Kidney (tissue), 14 donors: ENCODE measurements around the gene RGS1. TPM values are rescaled to one million over a fixed set of nuclear protein-coding genes. Genes with fewer than 3 reads are reported as not detected.

ENCODE experiments used
- DNase-seq, 5 donors: peaks; one replicate each; pipeline ENCODE4 v3.0.0-alpha.2; 2013 to 2020
- FAIRE-seq: peaks from 2 replicates; lab custom pipeline; 2012; peaks lifted over from hg19 to GRCh38; lab: Jason Lieb, UNC
- H3K27ac ChIP-seq, 2 donors: one replicate each; pipeline ENCODE4 v1.7.0; 2013; ENCODE audit warnings: low read depth in 2 of 2, low read length in 2 of 2, inconsistent platforms in 1 of 2
- H3K27me3 ChIP-seq: one replicate; pipeline ENCODE4 v1.7.1; 2013; ENCODE audit warnings: low read length, inconsistent platforms; ENCODE audit not compliant: control insufficient read depth, insufficient read depth
- H3K36me3 ChIP-seq, 3 donors: one replicate each; pipeline versions ENCODE4 v1.7.0 to v1.7.1; 2013; ENCODE audit warnings: low read length in 3 of 3, control low read depth in 1 of 3, inconsistent platforms in 1 of 3; ENCODE audit not compliant: insufficient read depth in 3 of 3, control insufficient read depth in 2 of 3
- H3K4me1 ChIP-seq, 3 donors: one replicate each; pipeline versions ENCODE4 v1.7.0 to v1.7.1; 2013; ENCODE audit warnings: low read length in 3 of 3, inconsistent platforms in 1 of 3, low read depth in 1 of 3; ENCODE audit not compliant: control insufficient read depth in 2 of 3, insufficient read depth in 2 of 3
- H3K4me3 ChIP-seq, 3 donors: one replicate each; pipeline versions ENCODE4 v1.7.0 to v1.8.1; 2013; ENCODE audit warnings: low read length in 3 of 3, control low read depth in 1 of 3, inconsistent platforms in 1 of 3
- H3K9ac ChIP-seq, 3 donors: one replicate each; pipeline versions ENCODE4 v1.7.0 to v1.7.1; 2013; ENCODE audit warnings: low read length in 3 of 3, control low read depth in 1 of 3, inconsistent platforms in 1 of 3
- H3K9me3 ChIP-seq, 3 donors: one replicate each; pipeline versions ENCODE4 v1.7.0 to v1.7.1; 2013; ENCODE audit warnings: low read length in 3 of 3, control low read depth in 1 of 3, inconsistent platforms in 1 of 3; ENCODE audit not compliant: control insufficient read depth in 2 of 3, insufficient read depth in 1 of 3
- intact Hi-C: fragments of 100-400 bp; cut with DNase I; formaldehyde crosslinking; loops from one replicate; pipeline ENCODE4 v1.11.1; 2022
- polyA plus RNA-seq: library from polyadenylated mRNA; stranded (reverse); fragments of 350-450 nt; fragmentation: Illumina TruSeq; extraction: RNeasy Lipid Tissue Mini Kit (QIAGEN cat#74804); gene quantifications from one replicate; pipeline ENCODE4 v1.2.3, GENCODE V29; 2014; ENCODE audit warnings: low read depth, low replicate concordance; ENCODE audit not compliant: insufficient read depth
- total RNA-seq: library from RNA; stranded (reverse); fragmentation: NEBNext Ultra II Directional; extraction: Animal tissue kit (Norgen Biotek cat#: 25700); gene quantifications from one replicate; pipeline ENCODE4 v1.2.1, GENCODE V29; 2021
- TF ChIP-seq, protein P1 (sequence below): IDR thresholded peaks from 3 replicates; pipeline ENCODE4 v1.5.1; 2012; ENCODE audit warnings: mild to moderate bottlenecking, moderate library complexity, borderline replicate concordance; ENCODE audit not compliant: insufficient read depth; ENCODE audit errors: extremely low read depth
- donor health status: control.
- donor health status: control.
- donor health status: control.
- donor health status: control.
- donor health status: control.
- donor health status: DM: yes; HTN: yes; CAD: no.
- donor health status: Normal renal cell carcinoma (clear cell type).

RGS1 gene
- total and polyA plus RNA-seq, 2 donors from 2014 or later = 5.0 to 50.2 TPM

DNA sequence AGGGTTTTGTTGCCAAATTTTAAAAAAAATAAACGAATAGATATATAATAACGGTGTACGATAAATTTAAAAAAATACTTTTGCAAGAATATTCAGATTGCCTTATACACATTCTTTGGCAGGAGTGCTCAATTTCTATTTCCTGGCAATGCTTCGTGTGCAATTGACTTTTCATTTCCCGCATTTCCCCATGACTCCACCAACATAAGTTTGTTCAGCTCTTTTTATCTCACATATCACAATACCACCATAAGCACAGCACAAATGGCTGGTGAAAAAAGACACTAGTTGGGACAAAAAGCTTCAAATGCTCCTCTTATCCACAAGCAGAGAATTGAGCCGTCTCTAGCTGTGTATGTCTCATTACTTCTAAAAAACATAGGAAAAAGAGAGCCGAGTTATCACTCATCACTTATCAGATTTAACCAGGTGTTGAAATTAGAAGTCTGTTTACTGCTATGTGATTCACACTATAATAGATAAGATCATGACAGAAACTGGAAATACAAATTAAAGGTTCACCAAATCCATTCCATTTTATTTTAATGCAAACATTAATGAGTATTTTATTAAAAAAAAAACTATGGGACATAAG, 28.9 kb upstream of the RGS1 start:
- intact Hi-C loops = no loop called here
- no peak overlapping the region for H3K9ac ChIP-seq
- H3K27ac ChIP-seq = no peak overlapping the region
- H3K9me3 ChIP-seq = no peaks in the 10 kb centered on the region
- DNase-seq = no peak
- TF ChIP-seq, protein P1, sequence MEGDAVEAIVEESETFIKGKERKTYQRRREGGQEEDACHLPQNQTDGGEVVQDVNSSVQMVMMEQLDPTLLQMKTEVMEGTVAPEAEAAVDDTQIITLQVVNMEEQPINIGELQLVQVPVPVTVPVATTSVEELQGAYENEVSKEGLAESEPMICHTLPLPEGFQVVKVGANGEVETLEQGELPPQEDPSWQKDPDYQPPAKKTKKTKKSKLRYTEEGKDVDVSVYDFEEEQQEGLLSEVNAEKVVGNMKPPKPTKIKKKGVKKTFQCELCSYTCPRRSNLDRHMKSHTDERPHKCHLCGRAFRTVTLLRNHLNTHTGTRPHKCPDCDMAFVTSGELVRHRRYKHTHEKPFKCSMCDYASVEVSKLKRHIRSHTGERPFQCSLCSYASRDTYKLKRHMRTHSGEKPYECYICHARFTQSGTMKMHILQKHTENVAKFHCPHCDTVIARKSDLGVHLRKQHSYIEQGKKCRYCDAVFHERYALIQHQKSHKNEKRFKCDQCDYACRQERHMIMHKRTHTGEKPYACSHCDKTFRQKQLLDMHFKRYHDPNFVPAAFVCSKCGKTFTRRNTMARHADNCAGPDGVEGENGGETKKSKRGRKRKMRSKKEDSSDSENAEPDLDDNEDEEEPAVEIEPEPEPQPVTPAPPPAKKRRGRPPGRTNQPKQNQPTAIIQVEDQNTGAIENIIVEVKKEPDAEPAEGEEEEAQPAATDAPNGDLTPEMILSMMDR = no peak
- H3K4me3 ChIP-seq = no peak overlapping the region
- H3K27me3 ChIP-seq = no peaks in the 10 kb centered on the region
- no peaks in the 10 kb centered on the region for H3K36me3 ChIP-seq
- H3K4me1 ChIP-seq = no peaks in the 10 kb centered on the region
- no peak for FAIRE-seq

DNA sequence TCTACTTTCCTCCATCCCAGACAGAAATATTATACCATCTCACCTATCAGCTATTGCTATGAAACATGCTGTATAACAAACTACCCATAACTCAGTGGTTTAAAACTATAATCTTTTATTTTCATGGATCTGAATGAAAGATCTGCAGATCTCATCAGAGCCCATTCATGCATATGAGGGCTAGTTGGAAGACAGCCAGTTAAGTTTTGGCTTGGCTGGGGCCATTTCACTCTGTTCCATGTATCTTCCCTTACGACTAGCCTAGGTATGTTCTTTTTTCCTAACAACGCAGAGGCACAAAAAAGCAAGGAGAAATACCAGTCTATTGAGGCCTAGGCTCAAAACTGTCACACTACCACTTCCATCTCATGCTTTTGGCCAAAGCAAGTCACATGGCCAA, 28.1 kb upstream of the RGS1 start:
- H3K9ac ChIP-seq = no peak overlapping the region
- H3K36me3 ChIP-seq = no peaks in the 10 kb centered on the region
- DNase-seq (no peak), FAIRE-seq (no peak)
- H3K4me1 ChIP-seq = no peaks in the 10 kb centered on the region
- TF ChIP-seq, protein P1 = no peak
- intact Hi-C loops = no loop called here
- no peak overlapping the region for H3K27ac ChIP-seq
- no peaks in the 10 kb centered on the region for H3K9me3 ChIP-seq
- H3K4me3 ChIP-seq = no peak overlapping the region
- no peaks in the 10 kb centered on the region for H3K27me3 ChIP-seq

DNA sequence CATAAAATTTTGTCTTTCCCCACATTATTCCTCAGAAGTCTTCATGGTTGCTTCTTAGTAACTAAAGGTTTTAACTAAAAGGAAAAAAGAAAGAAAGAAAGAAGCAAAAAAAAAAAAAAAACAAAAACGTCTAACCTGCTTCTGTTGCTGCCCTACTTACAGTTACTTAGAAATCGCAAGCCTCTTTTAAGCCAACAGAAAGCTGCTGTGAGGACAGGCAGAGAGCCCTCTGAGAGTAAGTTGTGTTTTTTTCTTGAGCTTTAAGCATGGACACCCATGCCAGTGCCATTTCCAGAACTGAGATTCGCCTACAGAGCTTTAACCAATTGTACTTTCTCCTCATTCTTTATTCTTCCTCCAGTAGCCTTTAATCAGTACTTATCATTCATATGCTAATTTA, 25.6 kb upstream of the RGS1 start:
- Histone ChIP-seq H3K4me1 (no peaks in the 10 kb centered on the region), H3K27ac (no peak overlapping the region), H3K9me3 (no peaks in the 10 kb centered on the region), H3K27me3 (no peaks in the 10 kb centered on the region), H3K36me3 (no peaks in the 10 kb centered on the region), H3K4me3 (no peak overlapping the region), H3K9ac (no peak overlapping the region)
- FAIRE-seq (no peak), DNase-seq (no peak)
- intact Hi-C loops = no loop called here
- TF ChIP-seq, protein P1 = no peak

DNA sequence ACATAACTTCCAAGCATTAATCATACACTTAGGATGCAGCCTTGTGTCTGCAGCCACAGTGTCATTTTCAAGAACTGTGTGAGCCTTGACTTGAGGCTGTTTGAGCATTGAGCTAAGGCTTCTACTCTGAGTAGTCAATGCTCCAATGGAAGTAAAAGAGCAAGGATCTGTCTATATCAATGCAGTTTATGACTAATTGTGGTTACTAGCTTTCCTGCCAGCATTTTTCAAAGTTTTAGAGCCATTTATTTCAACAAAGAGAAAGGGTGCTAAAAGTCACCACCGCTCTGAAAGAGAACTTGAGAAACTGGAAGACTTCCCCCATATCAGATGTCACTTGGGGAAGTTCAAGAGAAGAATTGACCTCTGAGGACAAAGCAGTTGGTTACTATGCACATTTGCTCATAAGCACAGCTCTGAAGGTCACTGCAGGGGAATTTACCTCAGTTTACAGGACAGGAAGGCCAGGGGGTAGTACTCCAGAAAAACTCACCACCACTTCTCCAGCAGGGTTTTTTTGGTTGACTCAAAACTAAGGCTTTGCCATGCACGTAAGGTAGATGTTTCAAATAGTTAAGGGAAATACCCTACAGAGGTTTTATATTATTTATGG, 24.5 kb upstream of the RGS1 start:
- Histone ChIP-seq H3K27me3 (no peaks in the 10 kb centered on the region), H3K27ac (no peak overlapping the region), H3K9me3 (no peaks in the 10 kb centered on the region), H3K4me3 (no peak overlapping the region), H3K36me3 (no peaks in the 10 kb centered on the region), H3K4me1 (no peaks in the 10 kb centered on the region), H3K9ac (no peak overlapping the region)
- TF ChIP-seq, protein P1 = no peak
- intact Hi-C loops = no loop called here
- FAIRE-seq (no peak), DNase-seq (no peak)
